H1 (cell line): ENCODE data around the gene NANOS2. TPM values are rescaled to one million over a fixed set of nuclear protein-coding genes. Genes with fewer than 3 reads are reported as not detected.

ENCODE experiments used
- BCL11A ChIP-seq, 2 experiments: IDR thresholded peaks; one replicate each; pipeline ENCODE4 v1.6.1; 2011; ENCODE audit warnings: low read depth in 2 of 2, low read length in 2 of 2, mild to moderate bottlenecking in 2 of 2
- CHD1 ChIP-seq: IDR thresholded peaks from 2 replicates; pipeline ENCODE4 v1.6.1; 2012; ENCODE audit warnings: low read depth, low read length, improper control_type of control experiment
- CHD2 ChIP-seq: IDR thresholded peaks from 2 replicates; pipeline ENCODE4 v1.6.1; 2012; ENCODE audit warnings: low read length, improper control_type of control experiment
- CHD7 ChIP-seq: fragments of 300-600 bp; sonication (generic); IDR thresholded peaks from 2 replicates; pipeline ENCODE4 v1.7.1; 2012; ENCODE audit warnings: low read length, moderate library complexity, mild to moderate bottlenecking, inconsistent platforms; ENCODE audit not compliant: insufficient replicate concordance
- EGR1 ChIP-seq: IDR thresholded peaks from 2 replicates; pipeline ENCODE4 v1.6.1; 2011; ENCODE audit warnings: low read depth, low read length, borderline replicate concordance
- HDAC6 ChIP-seq: IDR thresholded peaks from one replicate; pipeline ENCODE4 v1.7.1; 2012; ENCODE audit warnings: low read depth, mild to moderate bottlenecking, inconsistent platforms, low read length, moderate library complexity
- RNF2 ChIP-seq: fragments of 200-900, 300-1000 bp; sonication (generic); IDR thresholded peaks from 2 replicates; pipeline ENCODE4 v1.7.1; 2016; ENCODE audit warnings: borderline replicate concordance, low read depth, mild to moderate bottlenecking, antibody characterized with exemption, low read length; ENCODE audit not compliant: poor library complexity, severe bottlenecking; ENCODE audit errors: missing control alignments
- RXRA ChIP-seq: IDR thresholded peaks from 2 replicates; pipeline ENCODE4 v1.6.1; 2011; ENCODE audit warnings: low read depth, mild to moderate bottlenecking, low read length, moderate library complexity; ENCODE audit not compliant: insufficient read depth
- SIN3A ChIP-seq, 2 experiments: IDR thresholded peaks in 1 of 2; conservative IDR thresholded peaks in 1 of 2; 2 replicates each; pipeline ENCODE4 v1.6.1; 2011 to 2012; ENCODE audit warnings: low read length in 2 of 2, improper control_type of control experiment in 1 of 2, low read depth in 1 of 2, mild to moderate bottlenecking in 1 of 2
- SP1 ChIP-seq: IDR thresholded peaks from 2 replicates; pipeline ENCODE4 v1.6.1; 2011; ENCODE audit warnings: low read depth, low read length
- TBP ChIP-seq: IDR thresholded peaks from 2 replicates; pipeline ENCODE4 v1.6.1; 2011; ENCODE audit warnings: low read depth, low read length, improper control_type of control experiment
- polyA plus RNA-seq, 7 experiments: library from polyadenylated mRNA; depleted of rRNA in 3 of 7; stranded (reverse) in 5 of 7; unstranded in 2 of 7; fragments of >200 nt in 5 of 7; fragments of 200-250 nt in 2 of 7; gene quantifications; 1 replicate in 5 of 7; 2 replicates in 1 of 7; 4 replicates in 1 of 7; pipeline versions ENCODE4 v1.2.1 to v1.2.3, GENCODE V29; 2011 to 2013; ENCODE audit warnings: missing spikeins in 2 of 7, mixed read lengths in 2 of 7
- total RNA-seq: library from RNA; stranded (reverse); fragmentation: NEBNext Ultra II Directional; extraction: Animal tissue kit (Norgen Biotek cat#: 25700); gene quantifications from 2 replicates; pipeline ENCODE4 v1.2.1, GENCODE V29; 2021

The NANOS2 gene
- total and polyA plus RNA-seq, 2 of the 8 experiments (the other 6 are each of a cell fraction or from before 2014, with no cell fraction given): 0.20 TPM; not detected in 1

- TF ChIP-seq CHD7: no peak
- TF ChIP-seq TBP: no peak
- TF ChIP-seq CHD2: no peak
- no peak for TF ChIP-seq SP1
- TF ChIP-seq RXRA: no peak
- TF ChIP-seq EGR1: no peak
- no peak for TF ChIP-seq CHD1
- no peak for TF ChIP-seq RNF2
- no peak for TF ChIP-seq HDAC6
- TF ChIP-seq SIN3A (conservative IDR thresholded peaks at IDR 0.05 in 1 of 2, IDR thresholded peaks at IDR 0.05 in 1 of 2; ENCODE audit: low read depth in 1 of 2, low read length in 2 of 2): no peak
- no peak for TF ChIP-seq BCL11A (IDR thresholded peaks at IDR 0.05; ENCODE audit: low read depth in 2 of 2, low read length in 2 of 2)
Observed at GRCh38 chr19:45955905-45956608, 41.5 kb upstream of the NANOS2 start (continued).
